IPS-18c (cell line): Measurements from ENCODE around the gene RPRML.

Experiments
- H3K4me3 ChIP-seq: 2 replicates; pipeline ENCODE4 v1.7.0; 2013; ENCODE audit warnings: low read depth, mild to moderate bottlenecking, low read length, moderate library complexity; ENCODE audit not compliant: insufficient read depth
- H3K9me3 ChIP-seq: one replicate; pipeline ENCODE4 v1.6.1; 2013; ENCODE audit warnings: mild to moderate bottlenecking, low read length, moderate library complexity; ENCODE audit not compliant: control insufficient read depth, insufficient read depth

The RPRML gene

DNA sequence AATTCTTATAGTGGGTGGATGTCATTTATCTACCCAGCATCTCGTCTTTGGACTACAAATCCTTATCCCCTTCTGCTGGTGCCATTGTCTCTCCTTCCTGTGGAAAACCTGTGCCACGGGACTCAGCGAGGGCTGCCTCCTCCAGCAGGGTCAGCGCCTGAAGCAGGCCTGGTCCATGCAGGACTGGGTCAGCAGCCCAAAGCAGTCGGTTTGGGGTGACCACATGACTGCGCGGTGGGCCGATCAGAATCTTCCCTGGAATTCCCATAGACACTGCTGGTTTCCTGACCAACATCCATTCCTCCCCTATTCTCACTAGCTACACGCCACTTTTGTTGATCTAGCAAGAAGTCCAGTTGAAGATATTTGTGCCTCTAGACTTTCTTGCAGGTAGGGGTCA lies 26.9 kb downstream of the RPRML start:
- Histone ChIP-seq H3K4me3 (no peak overlapping the region), H3K9me3 (no peaks in the 10 kb centered on the region)

DNA sequence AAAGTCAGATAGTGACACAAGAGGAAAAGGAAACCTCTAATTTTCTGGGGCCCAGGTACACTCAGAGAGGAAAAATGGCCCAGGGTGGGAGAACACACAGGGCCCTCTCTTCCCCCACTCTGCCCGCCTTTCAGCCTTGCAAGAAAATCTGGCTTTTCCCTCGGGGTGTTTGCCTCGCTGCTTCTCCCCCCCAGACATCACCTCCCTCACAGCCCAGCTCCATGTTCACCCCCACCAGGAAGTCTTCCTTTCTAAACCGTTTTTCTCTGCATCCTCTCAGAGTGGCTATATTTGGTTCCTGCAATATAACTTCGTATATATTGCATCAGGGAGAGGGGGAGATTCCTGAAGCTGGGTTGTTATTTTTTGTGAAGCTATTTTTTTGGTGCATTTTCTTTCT lies 27.3 kb downstream of the RPRML start:
- Histone ChIP-seq H3K4me3 (no peak overlapping the region), H3K9me3 (no peaks in the 10 kb centered on the region)

DNA sequence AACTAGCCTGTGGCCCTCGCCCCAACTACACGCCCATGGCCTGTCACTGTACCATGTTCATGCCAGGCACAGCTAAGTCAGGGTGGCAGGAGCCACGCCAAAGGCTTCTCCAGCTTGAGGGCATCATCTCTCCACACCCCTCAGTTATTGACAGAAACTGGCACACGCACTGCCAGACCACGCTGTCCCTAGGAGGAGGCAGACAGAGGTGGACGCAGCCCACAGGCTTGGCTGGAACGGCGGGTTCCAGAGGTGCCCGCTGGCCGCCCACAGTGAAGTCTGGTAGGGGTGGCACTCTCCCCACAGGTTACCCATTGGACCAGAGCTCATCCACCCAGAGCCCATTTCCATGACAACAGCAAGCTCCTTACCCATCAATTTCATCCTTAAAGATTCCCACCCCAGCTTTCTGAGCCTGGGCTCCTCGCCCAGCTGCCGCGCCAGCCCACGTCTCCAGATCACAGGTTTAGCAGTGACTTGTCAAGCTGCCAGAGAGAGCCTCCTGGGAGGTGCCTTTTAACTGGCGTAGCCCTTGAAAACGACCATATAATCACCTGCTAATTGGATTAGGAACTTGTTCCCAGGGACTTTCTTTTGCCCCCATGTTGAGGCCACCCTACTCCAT lies 27.9 kb downstream of the RPRML start:
- Histone ChIP-seq H3K4me3 (no peak overlapping the region), H3K9me3 (no peaks in the 10 kb centered on the region)

DNA sequence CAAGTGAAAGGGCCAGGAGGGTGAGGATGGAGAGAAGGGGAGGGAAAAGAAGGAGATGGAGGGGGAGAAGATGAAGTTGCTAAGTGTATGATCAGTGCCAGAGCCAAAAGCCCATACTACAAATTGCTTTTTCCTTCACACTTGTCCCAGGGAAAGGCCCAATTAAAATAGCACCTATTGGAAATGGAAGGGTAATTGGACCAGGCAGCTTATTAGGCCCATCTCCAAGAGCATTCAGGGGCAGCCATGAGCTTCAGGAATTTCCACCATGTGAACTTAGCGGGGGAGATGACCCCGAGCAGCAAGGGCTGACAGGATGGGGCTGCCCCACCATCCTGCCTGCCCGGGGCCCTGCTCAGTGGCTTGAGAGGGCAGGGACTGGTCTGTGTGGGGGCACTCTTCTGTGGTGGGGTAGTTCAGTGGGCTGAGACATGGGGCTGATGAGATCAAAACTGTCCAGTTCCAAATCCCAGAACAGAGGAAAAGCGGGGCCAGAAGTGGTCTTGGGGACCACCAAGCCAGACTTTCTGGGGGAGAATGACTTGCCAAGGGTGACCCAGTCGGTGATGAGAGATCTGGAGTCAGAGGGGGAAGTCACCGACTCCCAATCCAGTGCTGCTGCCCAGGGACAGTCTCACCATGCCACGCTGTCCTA lies 28.6 kb downstream of the RPRML start:
- H3K9me3 ChIP-seq: no peaks in the 10 kb centered on the region
- H3K4me3 ChIP-seq: no peak overlapping the region

DNA sequence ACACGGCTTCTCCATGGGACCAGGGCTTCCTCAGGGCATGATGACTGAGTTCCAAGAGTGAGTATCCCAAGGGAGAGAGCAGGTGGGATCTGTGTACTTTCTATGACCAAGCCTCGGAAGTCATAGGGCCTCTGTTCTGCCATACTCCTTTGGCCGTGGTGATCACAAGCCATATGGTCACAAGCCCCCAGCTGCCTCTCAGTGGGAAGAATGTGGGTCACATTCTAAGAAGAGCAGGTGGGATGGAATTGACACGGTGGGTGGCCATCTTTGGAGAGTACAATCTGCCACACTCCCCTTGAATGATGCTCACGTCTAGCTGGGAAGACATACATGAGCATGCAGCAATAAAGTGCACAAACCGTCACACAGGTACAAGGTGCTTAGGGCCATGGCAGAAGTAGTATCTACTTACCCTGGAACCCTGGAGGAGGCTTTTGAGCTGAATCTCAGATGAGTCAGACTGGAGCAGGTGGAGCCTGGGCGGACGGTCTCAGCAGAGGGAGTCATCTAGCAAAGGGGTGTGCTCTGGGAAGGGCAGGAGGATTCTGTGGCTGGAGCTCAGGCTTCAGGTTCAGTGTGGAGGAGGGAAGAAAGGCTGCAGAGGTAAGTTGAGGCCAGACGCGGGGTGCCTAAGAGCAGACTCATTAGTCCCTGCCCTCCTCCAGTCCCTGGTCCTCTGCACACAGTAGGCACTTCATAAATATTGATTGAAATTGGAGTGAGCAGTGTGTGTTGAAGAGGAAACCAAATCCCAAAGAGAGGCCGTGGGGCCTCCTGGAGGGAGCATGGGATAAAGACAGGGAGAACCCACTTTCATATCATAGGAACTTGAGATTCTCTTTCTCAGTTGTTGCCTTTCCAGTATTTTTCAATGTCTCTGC lies 29.5 kb downstream of the RPRML start:
- no peak overlapping the region for H3K4me3 ChIP-seq

GRCh38 chr17:46948544-46948943 lies 30.5 kb downstream of the RPRML start:
- Histone ChIP-seq H3K4me3 (no peak overlapping the region), H3K9me3 (no peaks in the 10 kb centered on the region)

More for the DNA sequence above, 29.5 kb downstream of the RPRML start:
- no peaks in the 10 kb centered on the region for H3K9me3 ChIP-seq

DNA sequence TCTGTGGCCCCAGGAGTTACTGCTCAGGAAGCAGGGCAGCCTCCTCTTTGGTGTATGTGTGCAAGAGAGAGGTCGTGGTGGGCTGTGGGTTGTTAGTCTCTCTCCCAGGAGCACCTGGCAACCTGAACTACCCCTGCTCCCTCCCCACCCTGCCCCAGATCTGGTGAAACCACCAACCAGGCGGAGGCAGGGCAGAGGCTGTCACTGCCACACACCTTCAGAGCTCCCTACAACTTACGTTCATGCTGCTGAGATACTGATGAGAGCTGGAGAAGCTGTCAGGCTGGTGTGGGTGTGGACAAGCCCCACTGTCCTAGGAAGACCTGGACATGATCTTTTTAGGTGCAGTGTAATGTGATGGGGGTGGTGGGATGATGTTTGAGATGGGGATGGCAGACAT lies 31.8 kb downstream of the RPRML start:
- H3K9me3 ChIP-seq: no peaks in the 10 kb centered on the region
- H3K4me3 ChIP-seq: no peak overlapping the region

DNA sequence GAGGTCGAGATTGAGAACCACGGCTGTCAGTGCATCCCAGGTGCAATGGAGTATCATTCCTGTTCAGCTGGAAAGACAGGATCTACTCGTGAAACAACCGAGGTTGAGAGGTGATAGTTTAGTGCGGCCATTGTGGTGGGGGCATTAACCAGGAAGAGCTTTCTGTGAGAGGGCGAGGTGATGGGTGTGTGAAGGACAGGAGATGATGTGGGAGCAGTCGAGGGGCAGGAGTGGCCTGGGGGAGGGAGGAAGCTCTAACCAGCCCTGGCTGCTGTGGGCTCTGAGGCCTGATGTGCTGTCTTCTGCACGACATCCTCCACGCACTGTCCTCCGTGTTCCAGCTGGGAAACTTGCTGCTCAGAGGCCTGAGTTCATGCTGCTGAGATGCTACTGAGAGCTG lies 34.1 kb downstream of the RPRML start:
- no peaks in the 10 kb centered on the region for H3K9me3 ChIP-seq
- no peak overlapping the region for H3K4me3 ChIP-seq

DNA sequence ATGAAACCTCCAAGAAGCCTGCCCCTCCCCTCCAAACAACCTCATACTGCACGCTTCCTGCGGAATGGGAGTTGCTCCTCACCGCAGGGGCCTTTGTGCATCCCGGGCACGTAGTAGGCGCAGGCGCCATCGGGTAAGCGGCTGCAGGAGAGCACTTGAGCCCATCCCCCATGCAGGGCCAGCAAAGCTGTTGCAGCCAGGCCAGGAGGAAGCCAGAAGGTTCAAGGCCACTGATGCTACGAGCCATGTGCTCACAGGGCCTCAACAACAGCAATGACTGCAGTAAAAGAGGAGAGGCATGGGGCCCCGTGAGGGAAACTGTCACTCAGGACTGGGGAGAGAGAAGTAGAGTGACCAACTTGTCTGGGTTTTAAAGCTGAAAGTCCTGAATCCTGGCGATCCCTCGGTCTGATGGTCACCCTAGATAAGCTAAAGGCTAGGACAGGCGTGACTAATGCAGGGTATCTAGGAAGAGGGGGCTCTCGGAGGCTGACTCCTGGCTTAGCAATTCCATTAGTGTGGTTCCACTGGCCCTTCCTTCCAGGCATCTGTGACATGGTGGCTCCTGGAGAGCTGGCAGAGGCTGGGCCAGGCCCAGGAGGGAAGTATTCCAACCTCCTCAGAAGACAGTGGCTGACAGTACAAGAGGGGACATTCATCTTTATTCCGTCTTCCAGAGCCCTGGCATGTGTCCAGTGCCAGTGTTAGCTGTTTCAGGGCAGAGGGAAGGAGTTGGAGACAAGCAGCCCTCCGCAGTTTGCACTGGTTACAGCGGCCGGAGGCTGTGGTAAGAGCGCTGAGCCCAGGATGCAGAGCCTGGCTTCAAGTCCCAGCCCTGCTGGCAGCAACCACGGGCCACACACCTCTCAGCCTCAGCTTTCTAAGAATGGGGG lies 35.3 kb downstream of the RPRML start:
- Histone ChIP-seq H3K9me3 (no peaks in the 10 kb centered on the region), H3K4me3 (no peak overlapping the region)

GRCh38 chr17:46943218-46943500 lies 35.9 kb downstream of the RPRML start:
- H3K9me3 ChIP-seq: no peaks in the 10 kb centered on the region
- no peak overlapping the region for H3K4me3 ChIP-seq

DNA sequence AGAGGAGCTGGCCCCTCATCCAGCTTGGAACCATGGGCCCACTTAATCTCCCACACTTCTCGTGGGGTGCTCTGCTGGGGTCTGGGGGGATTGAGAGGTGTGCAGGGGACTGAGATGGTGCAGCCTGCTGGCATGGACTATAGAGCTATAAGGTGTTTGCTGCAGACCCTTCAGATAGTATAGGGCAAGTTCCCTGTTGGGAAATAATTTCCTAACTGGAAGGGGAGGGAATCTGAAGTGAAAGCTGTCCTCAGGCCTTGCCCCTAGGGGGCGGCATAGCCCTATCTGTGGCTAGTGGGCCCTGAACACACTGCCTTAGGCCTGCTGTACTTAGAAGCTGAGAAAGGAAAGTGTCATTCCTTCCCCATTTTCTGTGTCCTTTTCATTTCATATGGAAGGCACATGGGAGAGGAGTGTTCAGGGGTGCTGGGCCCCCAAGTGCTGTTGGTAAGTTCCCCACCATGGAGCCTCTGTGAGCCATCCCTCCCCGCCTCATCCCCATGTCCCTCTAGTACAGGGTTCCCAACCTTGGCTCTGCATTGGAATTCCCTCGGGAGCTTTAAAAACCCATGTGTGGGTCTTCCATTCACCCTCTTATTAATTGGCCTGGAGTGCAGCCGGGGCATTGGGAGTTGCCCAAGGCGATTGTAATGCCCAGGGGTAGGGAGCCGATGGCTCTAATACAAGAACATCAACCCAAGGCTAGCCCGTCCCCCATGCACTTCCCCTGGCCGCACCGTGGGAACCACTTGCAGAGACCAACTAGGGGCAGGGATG lies 36.4 kb downstream of the RPRML start:
- Histone ChIP-seq H3K4me3 (no peak overlapping the region), H3K9me3 (no peaks in the 10 kb centered on the region)

GRCh38 chr17:46940692-46941404 lies 38.2 kb downstream of the RPRML start:
- H3K4me3 ChIP-seq: no peak overlapping the region

GRCh38 chr17:46935658-46936266 lies 43.3 kb downstream of the RPRML start:
- H3K9me3 ChIP-seq: no peaks in the 10 kb centered on the region
- no peak overlapping the region for H3K4me3 ChIP-seq

More at GRCh38 chr17:46940692-46941404, 38.2 kb downstream of the RPRML start:
- no peaks in the 10 kb centered on the region for H3K9me3 ChIP-seq

- Histone ChIP-seq H3K4me3 (no peak overlapping the region), H3K9me3 (no peaks in the 10 kb centered on the region)
Observed at GRCh38 chr17:46931596-46931995, 47.5 kb downstream of the RPRML start.

DNA sequence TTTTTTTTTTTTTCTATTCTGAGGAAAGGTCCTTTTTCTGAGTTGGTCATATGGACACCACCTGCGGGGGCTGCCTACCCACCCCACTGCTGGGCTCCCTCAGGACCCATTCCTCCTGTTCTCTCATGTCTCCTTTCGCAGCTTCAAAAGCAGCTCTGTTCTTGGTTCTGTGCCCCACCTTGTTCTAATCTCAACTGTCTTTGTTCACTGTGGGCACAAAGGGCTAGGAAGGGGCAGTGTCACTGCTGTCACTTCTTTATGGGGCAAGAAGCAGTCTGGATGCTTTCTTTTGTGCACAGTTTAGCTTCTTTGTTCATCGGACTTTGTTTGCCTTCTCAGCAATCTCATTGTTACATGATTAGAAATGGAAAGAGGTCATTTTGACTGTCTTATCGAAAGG lies 49.0 kb downstream of the RPRML start:
- no peaks in the 10 kb centered on the region for H3K9me3 ChIP-seq
- no peak overlapping the region for H3K4me3 ChIP-seq

- no peak overlapping the region for H3K4me3 ChIP-seq
Observed at GRCh38 chr17:46929413-46929812, 49.6 kb downstream of the RPRML start.

More at GRCh38 chr17:46929413-46929812, 49.6 kb downstream of the RPRML start:
- no peaks in the 10 kb centered on the region for H3K9me3 ChIP-seq
